Keratinocyte (primary cell): Measurements from ENCODE around the gene EIF2D. TPM values are rescaled to one million over a fixed set of nuclear protein-coding genes. Genes with fewer than 3 reads are reported as not detected.
"Not testable (repeated sequence)": the region's sequence is repeated elsewhere in the genome, so short reads cannot be mapped to it uniquely, and the experiment has no call there.

Source experiments
- DNase-seq: peaks from one replicate; pipeline ENCODE4 v3.0.0-alpha.2; 2011; ENCODE audit warnings: low read depth, missing footprints, low spot score
- FAIRE-seq: peaks from 2 replicates; lab custom pipeline; 2011; peaks lifted over from hg19 to GRCh38; lab: Jason Lieb, UNC
- H2AFZ ChIP-seq: 2 replicates; pipeline ENCODE4 v1.6.0; 2012; ENCODE audit warnings: low read length, control low read depth, inconsistent platforms; ENCODE audit not compliant: control insufficient read depth
- H3K27ac ChIP-seq: 2 replicates; pipeline ENCODE4 v1.5.1; 2011; ENCODE audit warnings: low read length; ENCODE audit not compliant: control insufficient read depth, insufficient read depth
- H3K27me3 ChIP-seq: 3 replicates; pipeline ENCODE4 v1.6.0; 2011; ENCODE audit warnings: low read length; ENCODE audit not compliant: control insufficient read depth, insufficient read depth; ENCODE audit errors: extremely low read depth
- H3K36me3 ChIP-seq, 2 experiments: 2 replicates in 1 of 2; 3 replicates in 1 of 2; pipeline ENCODE4 v1.5.1; 2011; ENCODE audit warnings: low read length in 2 of 2, mild to moderate bottlenecking in 1 of 2; ENCODE audit not compliant: control insufficient read depth in 2 of 2, insufficient read depth in 2 of 2; ENCODE audit errors: extremely low read depth in 1 of 2
- H3K4me1 ChIP-seq: 3 replicates; pipeline ENCODE4 v1.5.1; 2011; ENCODE audit warnings: low read length; ENCODE audit not compliant: control insufficient read depth, insufficient read depth; ENCODE audit errors: extremely low read depth
- H3K4me2 ChIP-seq: 3 replicates; pipeline ENCODE4 v1.6.0; 2011; ENCODE audit warnings: low read depth, low read length; ENCODE audit not compliant: control insufficient read depth, insufficient read depth; ENCODE audit errors: extremely low read depth
- H3K4me3 ChIP-seq, 3 experiments: fragments of 200-600 bp in 1 of 3; sonication (generic) in 1 of 3; 2 replicates in 2 of 3; 3 replicates in 1 of 3; pipeline ENCODE4 v1.5.1; 2011 to 2016; ENCODE audit warnings: low read length in 3 of 3, mild to moderate bottlenecking in 3 of 3, control low read depth in 2 of 3, inconsistent platforms in 1 of 3, low read depth in 1 of 3, mixed read lengths in 1 of 3, mixed run types in 1 of 3, moderate library complexity in 1 of 3; ENCODE audit not compliant: control insufficient read depth in 2 of 3, insufficient read depth in 2 of 3; ENCODE audit errors: extremely low read depth in 1 of 3
- H3K79me2 ChIP-seq: 2 replicates; pipeline ENCODE4 v1.6.0; 2012; ENCODE audit warnings: low read length; ENCODE audit not compliant: control insufficient read depth, insufficient read depth
- H3K9ac ChIP-seq: 3 replicates; pipeline ENCODE4 v1.6.0; 2011; ENCODE audit warnings: low read length; ENCODE audit not compliant: control insufficient read depth, insufficient read depth; ENCODE audit errors: extremely low read depth
- H3K9me1 ChIP-seq: 3 replicates; pipeline ENCODE4 v1.6.0; 2011; ENCODE audit warnings: low read length; ENCODE audit not compliant: control insufficient read depth, insufficient read depth; ENCODE audit errors: extremely low read depth
- H3K9me3 ChIP-seq: 2 replicates; pipeline ENCODE4 v1.5.1; 2012; ENCODE audit warnings: low read depth, low read length; ENCODE audit not compliant: control insufficient read depth
- H4K20me1 ChIP-seq: 3 replicates; pipeline ENCODE4 v1.6.0; 2011; ENCODE audit warnings: low read length; ENCODE audit not compliant: control insufficient read depth, insufficient read depth; ENCODE audit errors: extremely low read depth
- CTCF ChIP-seq, 3 experiments: IDR thresholded peaks in 1 of 3; conservative IDR thresholded peaks in 1 of 3; optimal IDR thresholded peaks in 1 of 3; 2 replicates in 2 of 3; 3 replicates in 1 of 3; pipeline versions ENCODE3 to v1.5.1; 2011; ENCODE audit warnings: low read length in 3 of 3, mild to moderate bottlenecking in 3 of 3, moderate library complexity in 2 of 3, control low read depth in 1 of 3, inconsistent platforms in 1 of 3; ENCODE audit not compliant: insufficient read depth in 2 of 3; ENCODE audit errors: extremely low read depth in 1 of 3
- EZH2 ChIP-seq: IDR thresholded peaks from one replicate; pipeline ENCODE4 v1.6.1; 2012; ENCODE audit warnings: inconsistent platforms, mild to moderate bottlenecking, low read length, moderate library complexity
- dilution Hi-C: fragments of 300-500 bp; cut with MboI; formaldehyde crosslinking; loops from one replicate; pipeline ENCODE4 v1.7.0; 2020; ENCODE audit warnings: low sequenced_read_pairs; ENCODE audit not compliant: extremely low pct_ligation_motif_present
- polyA plus RNA-seq, 5 experiments: library from polyadenylated mRNA; depleted of rRNA in 3 of 5; stranded (reverse) in 3 of 5; stranded (forward) in 1 of 5; unstranded in 1 of 5; fragments of >200 nt; gene quantifications; 1 replicate in 1 of 5; 2 replicates in 3 of 5; 3 replicates in 1 of 5; pipeline versions ENCODE4 v1.2.1 to v1.2.3, GENCODE V29; 2011 to 2012; ENCODE audit warnings: missing spikeins in 2 of 5, low read depth in 1 of 5, low replicate concordance in 1 of 5

The EIF2D gene
- polyA plus RNA-seq, 1 donor (not counting 4 experiments of a cell fraction or from before 2014, with no cell fraction given), result 60.6 TPM

- Histone ChIP-seq H3K27ac (no peak overlapping the region), H3K79me2 (peaks cover 6% of the 10 kb centered on the region), H3K9me3 (no peaks in the 10 kb centered on the region), H3K9me1 (peaks cover 4% of the 10 kb centered on the region), H3K4me2 (no peak overlapping the region), H4K20me1 (no peaks in the 10 kb centered on the region), H3K4me3 (no peak overlapping the region), H3K9ac (no peak overlapping the region), H3K27me3 (no peaks in the 10 kb centered on the region), H2AFZ (no peak overlapping the region), H3K36me3 (peaks cover 3 to 33% of the 10 kb centered on the region in 2 experiments), H3K4me1 (no peaks in the 10 kb centered on the region)
- TF ChIP-seq CTCF (optimal IDR thresholded peaks at IDR 0.05 in 1 of 3, IDR thresholded peaks at IDR 0.05 in 1 of 3, conservative IDR thresholded peaks at IDR 0.05 in 1 of 3; ENCODE audit: extremely low read depth in 1 of 3, insufficient read depth in 2 of 3, low read length in 3 of 3), result no peak
- TF ChIP-seq EZH2, result no peak
- DNase-seq (no peak), FAIRE-seq (no peak)
- dilution Hi-C loops, result no loop called here
Observed at GRCh38 chr1:206646504-206646903, 34.2 kb upstream of the EIF2D start.

GRCh38 chr1:206643118-206643698 is 30.9 kb upstream of the EIF2D start:
- no peak overlapping the region for H3K27ac ChIP-seq
- H3K27me3 ChIP-seq, result no peaks in the 10 kb centered on the region
- no peak overlapping the region for H3K9ac ChIP-seq
- H2AFZ ChIP-seq, result no peak overlapping the region
- no peaks in the 10 kb centered on the region for H4K20me1 ChIP-seq
- dilution Hi-C loops, result no loop called here
- H3K9me1 ChIP-seq, result peaks cover 4% of the 10 kb centered on the region
- no peaks in the 10 kb centered on the region for H3K9me3 ChIP-seq
- peaks cover 2 to 27% of the 10 kb centered on the region in 2 experiments for H3K36me3 ChIP-seq
- FAIRE-seq (no peak), DNase-seq (no peak)
- no peak overlapping the region for H3K4me2 ChIP-seq
- peaks cover 6% of the 10 kb centered on the region for H3K79me2 ChIP-seq
- no peak overlapping the region for H3K4me3 ChIP-seq
- no peak for TF ChIP-seq EZH2
- no peak for TF ChIP-seq CTCF (optimal IDR thresholded peaks at IDR 0.05 in 1 of 3, IDR thresholded peaks at IDR 0.05 in 1 of 3, conservative IDR thresholded peaks at IDR 0.05 in 1 of 3; ENCODE audit: extremely low read depth in 1 of 3, insufficient read depth in 2 of 3, low read length in 3 of 3)
- H3K4me1 ChIP-seq, result no peaks in the 10 kb centered on the region

GRCh38 chr1:206642074-206642473 is 29.8 kb upstream of the EIF2D start:
- H3K36me3 ChIP-seq, result peaks cover 0 to 17% of the 10 kb centered on the region in 2 experiments
- H3K9ac ChIP-seq, H3K27me3 ChIP-seq, H3K9me3 ChIP-seq, DNase-seq, H3K4me2 ChIP-seq, H3K9me1 ChIP-seq, H3K4me3 ChIP-seq, H3K79me2 ChIP-seq, FAIRE-seq, H2AFZ ChIP-seq, H4K20me1 ChIP-seq, H3K27ac ChIP-seq, H3K4me1 ChIP-seq, dilution Hi-C loops: not testable (repeated sequence)
